ENCODE results near the gene SELE. TPM values are rescaled to one million over a fixed set of nuclear protein-coding genes. Genes with fewer than 3 reads are reported as not detected.

Gene SELE
- total and polyA plus RNA-seq, 4 donors = 0.14 to 7.8 (median 4.1) TPM

Other genes with a start within 250 kb of the SELE start
- gene SLC19A2, start 248.1 kb downstream of the SELE start, total RNA-seq = 10 to 100 TPM in 1 of 2 donors, 1 to 10 TPM in 1; 9.5 to 18.8 TPM
- 10 to 100 TPM; 11.0 to 11.4 TPM for gene SLC19A2, start 248.1 kb downstream of the SELE start, polyA plus RNA-seq (ENCODE audit: insufficient read length in 2 of 2)
- gene F5, start 147.6 kb downstream of the SELE start, total RNA-seq = 1 to 10 TPM; 1.5 to 8.4 TPM
- 1 to 10 TPM; 2.6 to 6.1 TPM for gene F5, start 147.6 kb downstream of the SELE start, polyA plus RNA-seq (ENCODE audit: insufficient read length in 2 of 2)
- 1 to 10 TPM; 1.1 to 6.4 TPM for gene SELP, start 104.0 kb downstream of the SELE start, total RNA-seq
- 1 to 10 TPM in 1 of 2 donors, under 1 TPM in 1; 0.11 to 1.0 TPM for gene SELP, start 104.0 kb downstream of the SELE start, polyA plus RNA-seq (ENCODE audit: insufficient read length in 2 of 2)
- gene SELL, start 22.5 kb downstream of the SELE start, total RNA-seq = 10 to 100 TPM in 1 of 2 donors, 1 to 10 TPM in 1; 5.1 to 15.9 TPM
- gene SELL, start 22.5 kb downstream of the SELE start, polyA plus RNA-seq (ENCODE audit: insufficient read length in 2 of 2) = 10 to 100 TPM in 1 of 2 donors, 1 to 10 TPM in 1; 3.7 to 10.1 TPM
- 10 to 100 TPM; 11.0 to 16.2 TPM for gene METTL18, start 60.8 kb upstream of the SELE start, total RNA-seq
- 10 to 100 TPM in 1 of 2 donors, 1 to 10 TPM in 1; 9.1 to 11.6 TPM for gene METTL18, start 60.8 kb upstream of the SELE start, polyA plus RNA-seq (ENCODE audit: insufficient read length in 2 of 2)
- 10 to 100 TPM; 11.6 to 15.4 TPM for gene SCYL3, start 159.8 kb upstream of the SELE start, total RNA-seq
- 10 to 100 TPM; 11.4 to 11.7 TPM for gene SCYL3, start 159.8 kb upstream of the SELE start, polyA plus RNA-seq (ENCODE audit: insufficient read length in 2 of 2)

Measured in spinal cord (tissue), 4 donors.